Measurements from ENCODE around the gene HIP1R. TPM values are rescaled to one million over a fixed set of nuclear protein-coding genes. Genes with fewer than 3 reads are reported as not detected.

Gene HIP1R
- total and polyA plus RNA-seq, 2 experiments from 2014 or later: 8.0 to 22.1 TPM

GRCh38 chr12:122834104-122834920, 945 bp upstream of the HIP1R start:
- Mint-ChIP-seq H3K4me1 (peaks cover 28% of the 10 kb centered on the region), H3K27ac (peak overlapping the region; percentile 21; the same call in 1 of the 2 replicates), H3K4me3 (peak overlapping the region; percentile 83), H3K36me3 (ENCODE audit: low read depth) (no peaks in the 10 kb centered on the region; the same call in 2 of the 3 replicates), H3K27me3 (ENCODE audit: insufficient read depth, low read depth, poor library complexity) (peaks cover 37% of the 10 kb centered on the region), H3K9me3 (no peaks in the 10 kb centered on the region)
- Histone ChIP-seq H3K4me1 (ENCODE audit: insufficient read depth) (peaks cover 9% of the 10 kb centered on the region), H3F3A (replicated peaks; ENCODE audit: low read depth) (peaks cover 4% of the 10 kb centered on the region; the same call in 1 of the 2 replicates), H3K79me2 (replicated peaks; ENCODE audit: insufficient read depth) (peaks cover 7% of the 10 kb centered on the region), H3K4me2 (peak overlapping the region; percentile 79), H3K9me2 (ENCODE audit: insufficient read depth) (no peaks in the 10 kb centered on the region), H3K36me3 (ENCODE audit: insufficient read depth) (no peaks in the 10 kb centered on the region), H4K20me1 (replicated peaks; ENCODE audit: insufficient read depth) (peaks cover 26% of the 10 kb centered on the region), H2AFZ (peak overlapping the region; percentile 82; the same call in 1 of the 2 replicates), H3K4me3 (peak overlapping the region; percentile 53), H3K27me3 (ENCODE audit: insufficient read depth) (peaks cover 38% of the 10 kb centered on the region), H3K27ac (ENCODE audit: low read depth) (no peak overlapping the region)
- DNase-seq (ENCODE audit: low spot score) (peak; percentile 87), ATAC-seq (peak; percentile 78)
- no peak for TF ChIP-seq NANOG (IDR thresholded peaks at IDR 0.05; ENCODE audit: borderline replicate concordance)
- TF ChIP-seq, protein P1, sequence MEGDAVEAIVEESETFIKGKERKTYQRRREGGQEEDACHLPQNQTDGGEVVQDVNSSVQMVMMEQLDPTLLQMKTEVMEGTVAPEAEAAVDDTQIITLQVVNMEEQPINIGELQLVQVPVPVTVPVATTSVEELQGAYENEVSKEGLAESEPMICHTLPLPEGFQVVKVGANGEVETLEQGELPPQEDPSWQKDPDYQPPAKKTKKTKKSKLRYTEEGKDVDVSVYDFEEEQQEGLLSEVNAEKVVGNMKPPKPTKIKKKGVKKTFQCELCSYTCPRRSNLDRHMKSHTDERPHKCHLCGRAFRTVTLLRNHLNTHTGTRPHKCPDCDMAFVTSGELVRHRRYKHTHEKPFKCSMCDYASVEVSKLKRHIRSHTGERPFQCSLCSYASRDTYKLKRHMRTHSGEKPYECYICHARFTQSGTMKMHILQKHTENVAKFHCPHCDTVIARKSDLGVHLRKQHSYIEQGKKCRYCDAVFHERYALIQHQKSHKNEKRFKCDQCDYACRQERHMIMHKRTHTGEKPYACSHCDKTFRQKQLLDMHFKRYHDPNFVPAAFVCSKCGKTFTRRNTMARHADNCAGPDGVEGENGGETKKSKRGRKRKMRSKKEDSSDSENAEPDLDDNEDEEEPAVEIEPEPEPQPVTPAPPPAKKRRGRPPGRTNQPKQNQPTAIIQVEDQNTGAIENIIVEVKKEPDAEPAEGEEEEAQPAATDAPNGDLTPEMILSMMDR (conservative IDR thresholded peaks at IDR 0.05; ENCODE audit: low read depth in 2 of 2): peak in 1 of 2 experiments; percentile 21; a peak in 1 of 4 replicates

DNA sequence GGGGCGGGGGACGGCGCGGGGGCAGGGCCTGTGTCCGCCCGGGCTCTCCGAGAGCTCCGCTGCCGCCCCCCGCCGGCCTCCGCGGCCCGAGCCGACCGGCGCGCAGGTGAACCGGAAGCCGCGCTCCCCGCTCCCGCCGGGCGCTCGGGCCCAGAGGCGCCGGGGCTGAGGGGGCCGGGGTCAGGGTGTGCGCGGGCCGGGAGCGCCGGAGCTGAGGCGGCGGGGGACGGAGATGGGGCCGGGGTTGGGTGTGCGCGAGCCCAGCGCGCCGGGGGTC, 431 bp downstream of the HIP1R start:
- H3K79me2 ChIP-seq (replicated peaks; ENCODE audit: insufficient read depth): peaks cover 7% of the 10 kb centered on the region
- H3K9me3 Mint-ChIP-seq: no peaks in the 10 kb centered on the region
- H3K4me1 Mint-ChIP-seq: peaks cover 28% of the 10 kb centered on the region
- DNase-seq (ENCODE audit: low spot score): peak; percentile 62
- peaks cover 38% of the 10 kb centered on the region for H3K27me3 ChIP-seq (ENCODE audit: insufficient read depth)
- H3K36me3 Mint-ChIP-seq (ENCODE audit: low read depth): no peaks in the 10 kb centered on the region; the same call in 2 of the 3 replicates
- H3K4me3 Mint-ChIP-seq: peak overlapping the region; percentile 82; the same call in 2 of the 3 replicates
- H3F3A ChIP-seq (replicated peaks; ENCODE audit: low read depth): peaks cover 4% of the 10 kb centered on the region; the same call in 1 of the 2 replicates
- no peak overlapping the region for H3K27ac Mint-ChIP-seq
- no peak overlapping the region for H3K27ac ChIP-seq (ENCODE audit: low read depth)
- TF ChIP-seq CREB1 (CRISPR knock-in tag; IDR thresholded peaks at IDR 0.05; ENCODE audit: low read depth): no peak
- TF ChIP-seq, protein P2, sequence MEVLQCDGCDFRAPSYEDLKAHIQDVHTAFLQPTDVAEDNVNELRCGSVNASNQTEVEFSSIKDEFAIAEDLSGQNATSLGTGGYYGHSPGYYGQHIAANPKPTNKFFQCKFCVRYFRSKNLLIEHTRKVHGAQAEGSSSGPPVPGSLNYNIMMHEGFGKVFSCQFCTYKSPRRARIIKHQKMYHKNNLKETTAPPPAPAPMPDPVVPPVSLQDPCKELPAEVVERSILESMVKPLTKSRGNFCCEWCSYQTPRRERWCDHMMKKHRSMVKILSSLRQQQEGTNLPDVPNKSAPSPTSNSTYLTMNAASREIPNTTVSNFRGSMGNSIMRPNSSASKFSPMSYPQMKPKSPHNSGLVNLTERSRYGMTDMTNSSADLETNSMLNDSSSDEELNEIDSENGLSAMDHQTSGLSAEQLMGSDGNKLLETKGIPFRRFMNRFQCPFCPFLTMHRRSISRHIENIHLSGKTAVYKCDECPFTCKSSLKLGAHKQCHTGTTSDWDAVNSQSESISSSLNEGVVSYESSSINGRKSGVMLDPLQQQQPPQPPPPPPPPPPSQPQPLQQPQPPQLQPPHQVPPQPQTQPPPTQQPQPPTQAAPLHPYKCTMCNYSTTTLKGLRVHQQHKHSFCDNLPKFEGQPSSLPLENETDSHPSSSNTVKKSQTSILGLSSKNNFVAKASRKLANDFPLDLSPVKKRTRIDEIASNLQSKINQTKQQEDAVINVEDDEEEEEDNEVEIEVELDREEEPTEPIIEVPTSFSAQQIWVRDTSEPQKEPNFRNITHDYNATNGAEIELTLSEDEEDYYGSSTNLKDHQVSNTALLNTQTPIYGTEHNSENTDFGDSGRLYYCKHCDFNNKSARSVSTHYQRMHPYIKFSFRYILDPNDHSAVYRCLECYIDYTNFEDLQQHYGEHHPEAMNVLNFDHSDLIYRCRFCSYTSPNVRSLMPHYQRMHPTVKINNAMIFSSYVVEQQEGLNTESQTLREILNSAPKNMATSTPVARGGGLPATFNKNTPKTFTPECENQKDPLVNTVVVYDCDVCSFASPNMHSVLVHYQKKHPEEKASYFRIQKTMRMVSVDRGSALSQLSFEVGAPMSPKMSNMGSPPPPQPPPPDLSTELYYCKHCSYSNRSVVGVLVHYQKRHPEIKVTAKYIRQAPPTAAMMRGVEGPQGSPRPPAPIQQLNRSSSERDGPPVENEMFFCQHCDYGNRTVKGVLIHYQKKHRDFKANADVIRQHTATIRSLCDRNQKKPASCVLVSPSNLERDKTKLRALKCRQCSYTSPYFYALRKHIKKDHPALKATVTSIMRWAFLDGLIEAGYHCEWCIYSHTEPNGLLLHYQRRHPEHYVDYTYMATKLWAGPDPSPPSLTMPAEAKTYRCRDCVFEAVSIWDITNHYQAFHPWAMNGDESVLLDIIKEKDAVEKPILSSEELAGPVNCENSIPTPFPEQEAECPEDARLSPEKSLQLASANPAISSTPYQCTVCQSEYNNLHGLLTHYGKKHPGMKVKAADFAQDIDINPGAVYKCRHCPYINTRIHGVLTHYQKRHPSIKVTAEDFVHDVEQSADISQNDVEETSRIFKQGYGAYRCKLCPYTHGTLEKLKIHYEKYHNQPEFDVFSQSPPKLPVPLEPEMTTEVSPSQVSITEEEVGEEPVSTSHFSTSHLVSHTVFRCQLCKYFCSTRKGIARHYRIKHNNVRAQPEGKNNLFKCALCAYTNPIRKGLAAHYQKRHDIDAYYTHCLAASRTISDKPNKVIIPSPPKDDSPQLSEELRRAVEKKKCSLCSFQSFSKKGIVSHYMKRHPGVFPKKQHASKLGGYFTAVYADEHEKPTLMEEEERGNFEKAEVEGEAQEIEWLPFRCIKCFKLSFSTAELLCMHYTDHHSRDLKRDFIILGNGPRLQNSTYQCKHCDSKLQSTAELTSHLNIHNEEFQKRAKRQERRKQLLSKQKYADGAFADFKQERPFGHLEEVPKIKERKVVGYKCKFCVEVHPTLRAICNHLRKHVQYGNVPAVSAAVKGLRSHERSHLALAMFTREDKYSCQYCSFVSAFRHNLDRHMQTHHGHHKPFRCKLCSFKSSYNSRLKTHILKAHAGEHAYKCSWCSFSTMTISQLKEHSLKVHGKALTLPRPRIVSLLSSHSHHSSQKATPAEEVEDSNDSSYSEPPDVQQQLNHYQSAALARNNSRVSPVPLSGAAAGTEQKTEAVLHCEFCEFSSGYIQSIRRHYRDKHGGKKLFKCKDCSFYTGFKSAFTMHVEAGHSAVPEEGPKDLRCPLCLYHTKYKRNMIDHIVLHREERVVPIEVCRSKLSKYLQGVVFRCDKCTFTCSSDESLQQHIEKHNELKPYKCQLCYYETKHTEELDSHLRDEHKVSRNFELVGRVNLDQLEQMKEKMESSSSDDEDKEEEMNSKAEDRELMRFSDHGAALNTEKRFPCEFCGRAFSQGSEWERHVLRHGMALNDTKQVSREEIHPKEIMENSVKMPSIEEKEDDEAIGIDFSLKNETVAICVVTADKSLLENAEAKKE (CRISPR knock-in tag; IDR thresholded peaks at IDR 0.05): no peak
- TF ChIP-seq POLR2AphosphoS5 (IDR thresholded peaks at IDR 0.05; ENCODE audit: low read depth): no peak; the same call in 1 of the 2 replicates
- TF ChIP-seq EZH2 (IDR thresholded peaks at IDR 0.05; ENCODE audit: low read depth, unreplicated experiment): no peak
- TF ChIP-seq ZNF114 (CRISPR knock-in tag; IDR thresholded peaks at IDR 0.05): no peak
- TF ChIP-seq EZH2phosphoT487 (IDR thresholded peaks at IDR 0.05; ENCODE audit: unreplicated experiment): no peak
- no peak for TF ChIP-seq NANOG (IDR thresholded peaks at IDR 0.05; ENCODE audit: borderline replicate concordance)
- TF ChIP-seq ETS1 (IDR thresholded peaks at IDR 0.05): no peak
- TF ChIP-seq STAT1 (IDR thresholded peaks at IDR 0.05; ENCODE audit: unreplicated experiment): no peak
- peaks cover 9% of the 10 kb centered on the region for H3K4me1 ChIP-seq (ENCODE audit: insufficient read depth)
- peak overlapping the region; percentile 89 for H3K4me3 ChIP-seq
- peak overlapping the region; percentile 95 for H3K4me2 ChIP-seq
- no peaks in the 10 kb centered on the region for H3K36me3 ChIP-seq (ENCODE audit: insufficient read depth)
- H3K27me3 Mint-ChIP-seq (ENCODE audit: insufficient read depth, low read depth, poor library complexity): peaks cover 41% of the 10 kb centered on the region
- no peaks in the 10 kb centered on the region for H3K9me2 ChIP-seq (ENCODE audit: insufficient read depth)
- peak; percentile 44 for ATAC-seq
- peaks cover 26% of the 10 kb centered on the region for H4K20me1 ChIP-seq (replicated peaks; ENCODE audit: insufficient read depth)
- H2AFZ ChIP-seq: no peak overlapping the region; the same call in 1 of the 2 replicates

Data from GM23338 (cell line).